Stimulated activated CD4-positive, alpha-beta T cell treated with anti-CD3 and anti-CD28 coated beads, Interleukin-4, amount 100 ng/mL, for 24 hours (primary cell): ENCODE results near the gene FBXW2.
"Not testable (repeated sequence)": the region's sequence is repeated elsewhere in the genome, so short reads cannot be mapped to it uniquely, and the experiment has no call there.

Source experiments
- DNase-seq: peaks from one replicate; pipeline ENCODE4 v3.0.0-alpha.2; 2020

Gene FBXW2

GRCh38 chr9:120792898-120793765 lies at the start of gene FBXW2:
FBXW2 (minus strand) TSS chr9:120793416; CDS start chr9:120788258, 5,158 bp downstream.
- peak; percentile 90 for DNase-seq

- DNase-seq = no peak
These were observed 48.9 kb upstream of the FBXW2 start for GRCh38 chr9:120841930-120842684.

- no peak for DNase-seq
These were observed 45.9 kb upstream of the FBXW2 start for GRCh38 chr9:120839146-120839545.

- no peak for DNase-seq
These were observed 44.7 kb upstream of the FBXW2 start for GRCh38 chr9:120837921-120838320.

- no peak for DNase-seq
These were observed 40.1 kb upstream of the FBXW2 start for GRCh38 chr9:120833325-120833724.

- DNase-seq = no peak
These were observed 39.6 kb upstream of the FBXW2 start for GRCh38 chr9:120832807-120833206.

- no peak for DNase-seq
These were observed 37.6 kb upstream of the FBXW2 start for GRCh38 chr9:120830865-120831264.

GRCh38 chr9:120830151-120830550 lies 36.9 kb upstream of the FBXW2 start:
- DNase-seq = no peak

- no peak for DNase-seq
These were observed 36.4 kb upstream of the FBXW2 start for GRCh38 chr9:120829650-120830049.

GRCh38 chr9:120820095-120820494 lies 26.9 kb upstream of the FBXW2 start:
- DNase-seq = no peak

- DNase-seq = no peak
These were observed 25.4 kb upstream of the FBXW2 start for GRCh38 chr9:120818595-120818994.

GRCh38 chr9:120815075-120815474 lies 21.9 kb upstream of the FBXW2 start:
- DNase-seq = no peak

GRCh38 chr9:120808931-120809330 lies 15.7 kb upstream of the FBXW2 start:
- no peak for DNase-seq

GRCh38 chr9:120807607-120808379 lies 14.6 kb upstream of the FBXW2 start:
- DNase-seq = no peak

- not testable (repeated sequence) for DNase-seq
These were observed 11.7 kb upstream of the FBXW2 start for GRCh38 chr9:120804784-120805363.

GRCh38 chr9:120801441-120801840 lies 8.2 kb upstream of the FBXW2 start:
- DNase-seq = no peak

- no peak for DNase-seq
These were observed 2.1 kb downstream of the FBXW2 start for GRCh38 chr9:120791161-120791560.

- DNase-seq = no peak
These were observed 5.3 kb downstream of the FBXW2 start for GRCh38 chr9:120787933-120788332.

GRCh38 chr9:120783602-120784047 lies 9.6 kb downstream of the FBXW2 start:
- no peak for DNase-seq

GRCh38 chr9:120781236-120781635 lies 12.0 kb downstream of the FBXW2 start:
- no peak for DNase-seq

- DNase-seq = no peak
These were observed 12.8 kb downstream of the FBXW2 start for GRCh38 chr9:120780367-120780766.

- no peak for DNase-seq
These were observed 14.0 kb downstream of the FBXW2 start for GRCh38 chr9:120779227-120779626.

- no peak for DNase-seq
These were observed 14.5 kb downstream of the FBXW2 start for GRCh38 chr9:120778758-120779157.
